GM23338 (cell line): ENCODE results near the gene FYN. TPM values are rescaled to one million over a fixed set of nuclear protein-coding genes. Genes with fewer than 3 reads are reported as not detected.

Experiments used
- ATAC-seq: fragments of 200-7000 bp; cut with Tn5 transposase; 3 replicates; pipeline ENCODE4 v1.9.1; 2020
- DNase-seq: peaks from one replicate; pipeline ENCODE4 v3.0.0-alpha.2; 2015; ENCODE audit warnings: low spot score
- H2AFZ ChIP-seq: fragments of 200-600 bp; sonication (generic); 2 replicates; pipeline ENCODE4 v1.8.0; 2016; ENCODE audit warnings: antibody characterized with exemption, mild to moderate bottlenecking, moderate library complexity
- H3F3A ChIP-seq: fragments of 200-600 bp; sonication (generic); replicated peaks from 2 replicates; pipeline ENCODE4 v1.8.0; 2017; ENCODE audit warnings: antibody characterized with exemption, mixed run types, low read depth
- H3K27ac ChIP-seq: fragments of 200-600 bp; sonication (generic); 2 replicates; pipeline ENCODE4 v1.6.1; 2016; ENCODE audit warnings: low read depth
- H3K27me3 ChIP-seq: fragments of 200-600 bp; sonication (generic); 2 replicates; pipeline ENCODE4 v1.8.0; 2016; ENCODE audit warnings: mild to moderate bottlenecking, mixed run types, moderate library complexity; ENCODE audit not compliant: insufficient read depth
- H3K36me3 ChIP-seq: fragments of 200-600 bp; sonication (generic); 2 replicates; pipeline ENCODE4 v1.8.0; 2016; ENCODE audit warnings: mild to moderate bottlenecking; ENCODE audit not compliant: insufficient read depth
- H3K4me1 ChIP-seq: fragments of 200-600 bp; sonication (generic); 2 replicates; pipeline ENCODE4 v1.8.0; 2016; ENCODE audit warnings: mild to moderate bottlenecking, moderate library complexity; ENCODE audit not compliant: insufficient read depth
- H3K4me2 ChIP-seq: fragments of 200-600 bp; sonication (generic); 2 replicates; pipeline ENCODE4 v1.7.1; 2017; ENCODE audit warnings: mixed run types
- H3K4me3 ChIP-seq: fragments of 200-600 bp; sonication (generic); 2 replicates; pipeline ENCODE4 v1.6.1; 2016; ENCODE audit warnings: mixed run types
- H3K79me2 ChIP-seq: fragments of 200-600 bp; sonication (generic); replicated peaks from 2 replicates; pipeline ENCODE4 v1.8.0; 2017; ENCODE audit warnings: mild to moderate bottlenecking; ENCODE audit not compliant: insufficient read depth
- H3K9me2 ChIP-seq: fragments of 200-600 bp; sonication (generic); 2 replicates; pipeline ENCODE4 v1.8.0; 2017; ENCODE audit not compliant: insufficient read depth
- H4K20me1 ChIP-seq: fragments of 200-600 bp; sonication (generic); replicated peaks from 2 replicates; pipeline ENCODE4 v1.8.0; 2017; ENCODE audit warnings: mild to moderate bottlenecking; ENCODE audit not compliant: insufficient read depth
- H3K27ac Mint-ChIP-seq: 2 replicates; pipeline ENCODE4 v1.8.0; 2020; ENCODE audit warnings: inconsistent platforms, mild to moderate bottlenecking, moderate library complexity, mixed read lengths
- H3K27me3 Mint-ChIP-seq: 3 replicates; pipeline ENCODE4 v1.8.0; 2022; ENCODE audit warnings: low read depth, mild to moderate bottlenecking, moderate library complexity, mixed read lengths, inconsistent platforms; ENCODE audit not compliant: insufficient read depth, poor library complexity
- H3K36me3 Mint-ChIP-seq: 3 replicates; pipeline ENCODE4 v1.8.0; 2021; ENCODE audit warnings: low read depth, mild to moderate bottlenecking, inconsistent platforms, moderate library complexity, mixed read lengths
- H3K4me1 Mint-ChIP-seq: 3 replicates; pipeline ENCODE4 v1.8.0; 2020; ENCODE audit warnings: mild to moderate bottlenecking, inconsistent platforms, mixed read lengths
- H3K4me3 Mint-ChIP-seq: 3 replicates; pipeline ENCODE4 v1.8.0; 2021; ENCODE audit warnings: moderate library complexity, mild to moderate bottlenecking, inconsistent platforms, mixed read lengths
- H3K9me3 Mint-ChIP-seq: 3 replicates; pipeline ENCODE4 v1.8.0; 2020; ENCODE audit warnings: moderate library complexity, mild to moderate bottlenecking, inconsistent platforms, mixed read lengths
- CREB1 ChIP-seq: fragments of 250-450 bp; sonication (Bioruptor Pico); IDR thresholded peaks from 2 replicates; pipeline ENCODE4 v1.5.0; 2020; ENCODE audit warnings: low read depth, mild to moderate bottlenecking, moderate library complexity
- EZH2 ChIP-seq: fragments of 200-600 bp; sonication (generic); IDR thresholded peaks from one replicate; pipeline ENCODE4 v1.8.0; 2017; ENCODE audit warnings: antibody characterized with exemption, mild to moderate bottlenecking, low read depth; ENCODE audit not compliant: unreplicated experiment
- EZH2phosphoT487 ChIP-seq: fragments of 200-600 bp; sonication (generic); IDR thresholded peaks from one replicate; pipeline ENCODE4 v1.8.1; 2018; ENCODE audit warnings: antibody characterized with exemption; ENCODE audit not compliant: unreplicated experiment
- JUNB ChIP-seq: IDR thresholded peaks from one replicate; pipeline ENCODE4 v1.6.1; 2016; ENCODE audit warnings: antibody characterized with exemption; ENCODE audit not compliant: unreplicated experiment
- NANOG ChIP-seq: IDR thresholded peaks from 2 replicates; pipeline ENCODE4 v1.6.1; 2016; ENCODE audit warnings: antibody characterized with exemption, borderline replicate concordance
- POLR2AphosphoS5 ChIP-seq: IDR thresholded peaks from 2 replicates; pipeline ENCODE4 v1.6.1; 2016; ENCODE audit warnings: antibody characterized with exemption, low read depth
- STAT1 ChIP-seq: IDR thresholded peaks from one replicate; pipeline ENCODE4 v1.6.1; 2016; ENCODE audit warnings: antibody characterized with exemption; ENCODE audit not compliant: unreplicated experiment
- ZNF114 ChIP-seq: fragments of 250-450 bp; sonication (Bioruptor Pico); IDR thresholded peaks from 2 replicates; pipeline ENCODE4 v1.5.0; 2020; ENCODE audit warnings: mild to moderate bottlenecking, moderate library complexity
- ZNF331 ChIP-seq: fragments of 250-450 bp; sonication (Bioruptor Pico); IDR thresholded peaks from 2 replicates; pipeline ENCODE4 v1.5.0; 2020; ENCODE audit warnings: low read depth, mild to moderate bottlenecking, moderate library complexity
- polyA plus RNA-seq: library from polyadenylated mRNA; unstranded; fragments of >200 nt; fragmentation: Nextera tagmentation; extraction: Ambion mirVana; gene quantifications from 2 replicates; pipeline ENCODE4 v1.2.1, GENCODE V29; 2016
- total RNA-seq: library from RNA; depleted of rRNA; stranded (reverse); fragments of >200 nt; shearing (Covaris generic); gene quantifications from 2 replicates; pipeline ENCODE4 v1.2.3, GENCODE V29; 2014
- TF ChIP-seq, protein P1 (sequence below): IDR thresholded peaks from one replicate; pipeline ENCODE4 v1.6.1; 2018; ENCODE audit warnings: antibody characterized with exemption; ENCODE audit not compliant: unreplicated experiment
- TF ChIP-seq, protein P2 (sequence below), 2 experiments: fragments of 200-600 bp in 1 of 2; sonication (generic) in 1 of 2; conservative IDR thresholded peaks; 2 replicates each; pipeline versions ENCODE4 v1.5.1 to v1.6.1; 2016 to 2017; ENCODE audit warnings: antibody characterized with exemption in 2 of 2, low read depth in 2 of 2, mild to moderate bottlenecking in 2 of 2, moderate library complexity in 1 of 2
- TF ChIP-seq, protein P3 (sequence below): fragments of 250-450 bp; sonication (Bioruptor Pico); IDR thresholded peaks from 2 replicates; pipeline ENCODE4 v1.5.0; 2020; ENCODE audit warnings: mild to moderate bottlenecking, moderate library complexity
- TF ChIP-seq, protein P4 (sequence below): IDR thresholded peaks from 2 replicates; pipeline ENCODE4 v1.6.1; 2016; ENCODE audit warnings: antibody characterized with exemption

FYN gene
- total and polyA plus RNA-seq, 2 experiments from 2014 or later: 46.8 to 143 TPM

DNA sequence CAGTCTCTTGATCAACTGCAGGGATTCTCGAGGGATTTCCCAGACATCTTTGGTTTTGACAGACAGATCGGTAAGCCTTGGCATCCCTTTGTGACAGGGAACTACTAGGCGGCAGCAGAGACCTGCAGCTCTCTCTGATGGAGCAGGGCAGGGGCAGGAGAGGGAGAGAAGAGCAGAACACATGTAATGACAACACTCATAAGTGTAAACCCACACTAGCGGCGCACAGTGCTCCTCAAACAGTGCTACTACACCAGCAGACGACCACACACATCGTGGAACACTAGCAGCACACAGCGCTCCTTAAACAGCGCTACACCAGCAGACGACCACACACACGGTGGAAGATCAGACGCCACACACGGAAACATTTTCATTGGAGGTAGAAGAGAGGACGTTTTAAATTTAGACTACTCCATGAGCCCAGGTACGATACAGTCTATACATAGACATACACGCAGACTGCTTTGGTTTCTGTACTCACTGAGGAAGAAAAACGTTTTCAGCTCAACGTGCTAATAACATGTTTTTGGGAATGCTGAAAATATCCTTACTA is 173.0 kb downstream of the FYN start:
- Mint-ChIP-seq H3K9me3 (no peaks in the 10 kb centered on the region), H3K36me3 (peaks cover 20% of the 10 kb centered on the region; the same call in 2 of the 3 replicates), H3K4me1 (no peaks in the 10 kb centered on the region), H3K4me3 (no peak overlapping the region), H3K27me3 (peaks cover 2% of the 10 kb centered on the region), H3K27ac (no peak overlapping the region)
- no peaks in the 10 kb centered on the region; the same call in 1 of the 2 replicates for H3F3A ChIP-seq
- no peaks in the 10 kb centered on the region for H3K9me2 ChIP-seq
- no peak overlapping the region for H3K4me2 ChIP-seq
- no peak overlapping the region for H3K27ac ChIP-seq
- TF ChIP-seq EZH2phosphoT487 (no peak), ZNF331 (no peak), ZNF114 (CRISPR knock-in tag) (no peak), JUNB (no peak), EZH2 (no peak), POLR2AphosphoS5 (no peak), STAT1 (no peak), CREB1 (CRISPR knock-in tag) (no peak), NANOG (no peak)
- TF ChIP-seq, protein P1, sequence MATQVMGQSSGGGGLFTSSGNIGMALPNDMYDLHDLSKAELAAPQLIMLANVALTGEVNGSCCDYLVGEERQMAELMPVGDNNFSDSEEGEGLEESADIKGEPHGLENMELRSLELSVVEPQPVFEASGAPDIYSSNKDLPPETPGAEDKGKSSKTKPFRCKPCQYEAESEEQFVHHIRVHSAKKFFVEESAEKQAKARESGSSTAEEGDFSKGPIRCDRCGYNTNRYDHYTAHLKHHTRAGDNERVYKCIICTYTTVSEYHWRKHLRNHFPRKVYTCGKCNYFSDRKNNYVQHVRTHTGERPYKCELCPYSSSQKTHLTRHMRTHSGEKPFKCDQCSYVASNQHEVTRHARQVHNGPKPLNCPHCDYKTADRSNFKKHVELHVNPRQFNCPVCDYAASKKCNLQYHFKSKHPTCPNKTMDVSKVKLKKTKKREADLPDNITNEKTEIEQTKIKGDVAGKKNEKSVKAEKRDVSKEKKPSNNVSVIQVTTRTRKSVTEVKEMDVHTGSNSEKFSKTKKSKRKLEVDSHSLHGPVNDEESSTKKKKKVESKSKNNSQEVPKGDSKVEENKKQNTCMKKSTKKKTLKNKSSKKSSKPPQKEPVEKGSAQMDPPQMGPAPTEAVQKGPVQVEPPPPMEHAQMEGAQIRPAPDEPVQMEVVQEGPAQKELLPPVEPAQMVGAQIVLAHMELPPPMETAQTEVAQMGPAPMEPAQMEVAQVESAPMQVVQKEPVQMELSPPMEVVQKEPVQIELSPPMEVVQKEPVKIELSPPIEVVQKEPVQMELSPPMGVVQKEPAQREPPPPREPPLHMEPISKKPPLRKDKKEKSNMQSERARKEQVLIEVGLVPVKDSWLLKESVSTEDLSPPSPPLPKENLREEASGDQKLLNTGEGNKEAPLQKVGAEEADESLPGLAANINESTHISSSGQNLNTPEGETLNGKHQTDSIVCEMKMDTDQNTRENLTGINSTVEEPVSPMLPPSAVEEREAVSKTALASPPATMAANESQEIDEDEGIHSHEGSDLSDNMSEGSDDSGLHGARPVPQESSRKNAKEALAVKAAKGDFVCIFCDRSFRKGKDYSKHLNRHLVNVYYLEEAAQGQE: no peak
- TF ChIP-seq, protein P2, sequence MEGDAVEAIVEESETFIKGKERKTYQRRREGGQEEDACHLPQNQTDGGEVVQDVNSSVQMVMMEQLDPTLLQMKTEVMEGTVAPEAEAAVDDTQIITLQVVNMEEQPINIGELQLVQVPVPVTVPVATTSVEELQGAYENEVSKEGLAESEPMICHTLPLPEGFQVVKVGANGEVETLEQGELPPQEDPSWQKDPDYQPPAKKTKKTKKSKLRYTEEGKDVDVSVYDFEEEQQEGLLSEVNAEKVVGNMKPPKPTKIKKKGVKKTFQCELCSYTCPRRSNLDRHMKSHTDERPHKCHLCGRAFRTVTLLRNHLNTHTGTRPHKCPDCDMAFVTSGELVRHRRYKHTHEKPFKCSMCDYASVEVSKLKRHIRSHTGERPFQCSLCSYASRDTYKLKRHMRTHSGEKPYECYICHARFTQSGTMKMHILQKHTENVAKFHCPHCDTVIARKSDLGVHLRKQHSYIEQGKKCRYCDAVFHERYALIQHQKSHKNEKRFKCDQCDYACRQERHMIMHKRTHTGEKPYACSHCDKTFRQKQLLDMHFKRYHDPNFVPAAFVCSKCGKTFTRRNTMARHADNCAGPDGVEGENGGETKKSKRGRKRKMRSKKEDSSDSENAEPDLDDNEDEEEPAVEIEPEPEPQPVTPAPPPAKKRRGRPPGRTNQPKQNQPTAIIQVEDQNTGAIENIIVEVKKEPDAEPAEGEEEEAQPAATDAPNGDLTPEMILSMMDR (conservative IDR thresholded peaks at IDR 0.05; ENCODE audit: low read depth in 2 of 2): no peak
- TF ChIP-seq, protein P3, sequence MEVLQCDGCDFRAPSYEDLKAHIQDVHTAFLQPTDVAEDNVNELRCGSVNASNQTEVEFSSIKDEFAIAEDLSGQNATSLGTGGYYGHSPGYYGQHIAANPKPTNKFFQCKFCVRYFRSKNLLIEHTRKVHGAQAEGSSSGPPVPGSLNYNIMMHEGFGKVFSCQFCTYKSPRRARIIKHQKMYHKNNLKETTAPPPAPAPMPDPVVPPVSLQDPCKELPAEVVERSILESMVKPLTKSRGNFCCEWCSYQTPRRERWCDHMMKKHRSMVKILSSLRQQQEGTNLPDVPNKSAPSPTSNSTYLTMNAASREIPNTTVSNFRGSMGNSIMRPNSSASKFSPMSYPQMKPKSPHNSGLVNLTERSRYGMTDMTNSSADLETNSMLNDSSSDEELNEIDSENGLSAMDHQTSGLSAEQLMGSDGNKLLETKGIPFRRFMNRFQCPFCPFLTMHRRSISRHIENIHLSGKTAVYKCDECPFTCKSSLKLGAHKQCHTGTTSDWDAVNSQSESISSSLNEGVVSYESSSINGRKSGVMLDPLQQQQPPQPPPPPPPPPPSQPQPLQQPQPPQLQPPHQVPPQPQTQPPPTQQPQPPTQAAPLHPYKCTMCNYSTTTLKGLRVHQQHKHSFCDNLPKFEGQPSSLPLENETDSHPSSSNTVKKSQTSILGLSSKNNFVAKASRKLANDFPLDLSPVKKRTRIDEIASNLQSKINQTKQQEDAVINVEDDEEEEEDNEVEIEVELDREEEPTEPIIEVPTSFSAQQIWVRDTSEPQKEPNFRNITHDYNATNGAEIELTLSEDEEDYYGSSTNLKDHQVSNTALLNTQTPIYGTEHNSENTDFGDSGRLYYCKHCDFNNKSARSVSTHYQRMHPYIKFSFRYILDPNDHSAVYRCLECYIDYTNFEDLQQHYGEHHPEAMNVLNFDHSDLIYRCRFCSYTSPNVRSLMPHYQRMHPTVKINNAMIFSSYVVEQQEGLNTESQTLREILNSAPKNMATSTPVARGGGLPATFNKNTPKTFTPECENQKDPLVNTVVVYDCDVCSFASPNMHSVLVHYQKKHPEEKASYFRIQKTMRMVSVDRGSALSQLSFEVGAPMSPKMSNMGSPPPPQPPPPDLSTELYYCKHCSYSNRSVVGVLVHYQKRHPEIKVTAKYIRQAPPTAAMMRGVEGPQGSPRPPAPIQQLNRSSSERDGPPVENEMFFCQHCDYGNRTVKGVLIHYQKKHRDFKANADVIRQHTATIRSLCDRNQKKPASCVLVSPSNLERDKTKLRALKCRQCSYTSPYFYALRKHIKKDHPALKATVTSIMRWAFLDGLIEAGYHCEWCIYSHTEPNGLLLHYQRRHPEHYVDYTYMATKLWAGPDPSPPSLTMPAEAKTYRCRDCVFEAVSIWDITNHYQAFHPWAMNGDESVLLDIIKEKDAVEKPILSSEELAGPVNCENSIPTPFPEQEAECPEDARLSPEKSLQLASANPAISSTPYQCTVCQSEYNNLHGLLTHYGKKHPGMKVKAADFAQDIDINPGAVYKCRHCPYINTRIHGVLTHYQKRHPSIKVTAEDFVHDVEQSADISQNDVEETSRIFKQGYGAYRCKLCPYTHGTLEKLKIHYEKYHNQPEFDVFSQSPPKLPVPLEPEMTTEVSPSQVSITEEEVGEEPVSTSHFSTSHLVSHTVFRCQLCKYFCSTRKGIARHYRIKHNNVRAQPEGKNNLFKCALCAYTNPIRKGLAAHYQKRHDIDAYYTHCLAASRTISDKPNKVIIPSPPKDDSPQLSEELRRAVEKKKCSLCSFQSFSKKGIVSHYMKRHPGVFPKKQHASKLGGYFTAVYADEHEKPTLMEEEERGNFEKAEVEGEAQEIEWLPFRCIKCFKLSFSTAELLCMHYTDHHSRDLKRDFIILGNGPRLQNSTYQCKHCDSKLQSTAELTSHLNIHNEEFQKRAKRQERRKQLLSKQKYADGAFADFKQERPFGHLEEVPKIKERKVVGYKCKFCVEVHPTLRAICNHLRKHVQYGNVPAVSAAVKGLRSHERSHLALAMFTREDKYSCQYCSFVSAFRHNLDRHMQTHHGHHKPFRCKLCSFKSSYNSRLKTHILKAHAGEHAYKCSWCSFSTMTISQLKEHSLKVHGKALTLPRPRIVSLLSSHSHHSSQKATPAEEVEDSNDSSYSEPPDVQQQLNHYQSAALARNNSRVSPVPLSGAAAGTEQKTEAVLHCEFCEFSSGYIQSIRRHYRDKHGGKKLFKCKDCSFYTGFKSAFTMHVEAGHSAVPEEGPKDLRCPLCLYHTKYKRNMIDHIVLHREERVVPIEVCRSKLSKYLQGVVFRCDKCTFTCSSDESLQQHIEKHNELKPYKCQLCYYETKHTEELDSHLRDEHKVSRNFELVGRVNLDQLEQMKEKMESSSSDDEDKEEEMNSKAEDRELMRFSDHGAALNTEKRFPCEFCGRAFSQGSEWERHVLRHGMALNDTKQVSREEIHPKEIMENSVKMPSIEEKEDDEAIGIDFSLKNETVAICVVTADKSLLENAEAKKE (CRISPR knock-in tag): no peak
- TF ChIP-seq, protein P4, sequence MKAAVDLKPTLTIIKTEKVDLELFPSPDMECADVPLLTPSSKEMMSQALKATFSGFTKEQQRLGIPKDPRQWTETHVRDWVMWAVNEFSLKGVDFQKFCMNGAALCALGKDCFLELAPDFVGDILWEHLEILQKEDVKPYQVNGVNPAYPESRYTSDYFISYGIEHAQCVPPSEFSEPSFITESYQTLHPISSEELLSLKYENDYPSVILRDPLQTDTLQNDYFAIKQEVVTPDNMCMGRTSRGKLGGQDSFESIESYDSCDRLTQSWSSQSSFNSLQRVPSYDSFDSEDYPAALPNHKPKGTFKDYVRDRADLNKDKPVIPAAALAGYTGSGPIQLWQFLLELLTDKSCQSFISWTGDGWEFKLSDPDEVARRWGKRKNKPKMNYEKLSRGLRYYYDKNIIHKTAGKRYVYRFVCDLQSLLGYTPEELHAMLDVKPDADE: no peak
- no peaks in the 10 kb centered on the region for H3K4me1 ChIP-seq
- no peak overlapping the region for H3K4me3 ChIP-seq
- DNase-seq (no peak), ATAC-seq (no peak)
- no peak overlapping the region for H2AFZ ChIP-seq
- H4K20me1 ChIP-seq: no peaks in the 10 kb centered on the region; the same call in 1 of the 2 replicates
- no peaks in the 10 kb centered on the region for H3K27me3 ChIP-seq
- H3K79me2 ChIP-seq: no peaks in the 10 kb centered on the region
- 0 out of 2 replicates have a peak, but pooled peaks cover 3% of the 10 kb centered on the region for H3K36me3 ChIP-seq
